Cardiac fibroblast (primary cell): ENCODE data around the gene FCGR3B.
"Not testable (repeated sequence)": the region's sequence is repeated elsewhere in the genome, so short reads cannot be mapped to it uniquely, and the experiment has no call there.

Source experiments
- DNase-seq, 2 donors: peaks; one replicate each; pipeline versions ENCODE4 v3.0.0 to v3.0.0-alpha.2; 2010; ENCODE audit warnings: low read depth in 2 of 2
- H3K4me3 ChIP-seq, 2 donors: replicated peaks in 1 of 2; 1 replicate in 1 of 2; 2 replicates in 1 of 2; pipeline ENCODE4 v1.5.1; 2011; ENCODE audit warnings: low read depth in 2 of 2, low read length in 2 of 2, mild to moderate bottlenecking in 2 of 2, moderate library complexity in 1 of 2

FCGR3B gene

DNA sequence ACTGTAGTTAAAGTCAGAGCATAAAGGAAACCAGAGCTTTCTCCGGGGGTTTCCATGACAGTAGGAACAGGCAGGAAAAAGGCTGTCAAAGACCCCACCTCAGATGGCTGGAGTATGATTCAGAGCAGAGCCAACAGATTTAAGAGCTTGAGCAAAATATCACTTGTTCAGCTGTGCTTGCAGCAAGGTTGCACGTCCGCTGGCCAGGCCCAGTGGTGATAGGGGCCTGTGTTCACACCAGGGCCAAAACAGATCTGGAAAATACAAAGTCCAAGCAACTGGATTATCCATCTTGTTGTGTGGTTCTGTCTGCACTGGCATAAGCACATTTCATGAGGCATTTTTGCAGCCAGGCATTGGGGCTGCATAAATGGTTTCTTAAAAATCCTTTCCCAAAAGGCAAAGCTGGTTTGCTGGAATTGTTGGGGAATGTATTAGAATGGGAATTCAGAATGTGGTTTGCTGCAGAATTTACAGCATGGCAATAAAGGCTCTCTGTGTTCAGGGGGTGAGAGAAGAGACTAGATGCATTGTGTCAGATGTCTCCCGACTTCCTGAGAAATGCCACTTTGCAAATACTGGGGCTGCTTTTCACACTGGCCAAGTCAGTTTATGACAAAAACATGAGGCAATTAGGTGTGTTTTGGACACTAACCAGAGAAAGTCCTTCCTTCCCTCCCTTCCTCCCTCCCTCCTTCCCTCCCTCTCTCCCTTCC lies 36.5 kb downstream of the FCGR3B start:
- not testable (repeated sequence) for H3K4me3 ChIP-seq, DNase-seq

DNA sequence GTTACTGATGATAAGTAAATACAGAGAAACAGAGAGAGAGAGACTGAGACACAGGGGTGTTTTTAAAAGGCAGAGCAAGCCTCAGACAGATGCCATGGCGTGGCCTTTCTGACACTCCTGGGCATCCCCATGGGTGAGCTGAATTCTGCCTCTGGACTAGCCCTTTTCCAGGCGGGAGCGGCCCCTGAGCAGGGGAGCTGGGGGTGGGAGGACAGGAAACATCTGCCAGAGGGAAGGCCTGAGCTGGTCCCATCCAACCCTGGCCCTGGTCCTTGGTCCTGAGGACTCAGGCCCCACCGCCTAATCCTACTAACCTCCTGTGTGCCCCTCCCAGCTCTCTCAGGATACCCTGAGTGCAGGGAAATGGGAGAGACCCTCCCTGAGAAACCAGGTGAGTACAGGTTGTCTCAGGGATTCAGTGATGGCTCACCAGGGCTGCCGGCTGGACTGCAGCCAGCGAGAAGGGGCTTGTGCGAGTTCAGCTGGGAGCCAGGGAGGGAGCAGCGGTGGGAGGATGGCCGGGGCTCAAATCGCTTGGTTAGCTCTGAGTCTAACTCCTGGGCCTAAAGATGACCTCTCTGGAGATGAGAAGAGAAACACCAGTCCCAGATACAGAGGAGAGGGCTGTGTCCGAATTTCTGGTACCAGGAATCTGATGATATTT lies 37.8 kb downstream of the FCGR3B start:
- not testable (repeated sequence) for H3K4me3 ChIP-seq

DNA sequence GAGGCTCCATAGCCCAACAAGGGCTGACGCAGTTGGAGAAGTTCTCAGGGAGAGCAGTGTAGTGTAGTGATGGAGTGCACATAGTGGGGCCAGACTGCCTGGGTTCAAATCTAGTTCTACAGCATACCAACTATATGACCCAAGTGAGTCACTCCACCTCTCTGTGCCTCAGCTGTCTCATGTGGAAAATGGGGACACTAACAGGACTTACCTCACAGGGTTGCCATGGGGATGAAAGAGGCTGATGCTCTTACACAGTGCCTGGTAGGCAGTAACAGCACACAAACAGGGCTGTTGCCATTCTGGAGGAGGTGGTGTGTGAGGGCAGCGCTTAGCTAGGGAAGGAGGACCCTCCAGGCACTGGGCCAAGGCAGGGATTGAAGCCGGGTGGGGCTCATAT lies 38.4 kb downstream of the FCGR3B start:
- H3K4me3 ChIP-seq, DNase-seq: not testable (repeated sequence)

More for the DNA sequence above, 37.8 kb downstream of the FCGR3B start:
- not testable (repeated sequence) for DNase-seq

DNA sequence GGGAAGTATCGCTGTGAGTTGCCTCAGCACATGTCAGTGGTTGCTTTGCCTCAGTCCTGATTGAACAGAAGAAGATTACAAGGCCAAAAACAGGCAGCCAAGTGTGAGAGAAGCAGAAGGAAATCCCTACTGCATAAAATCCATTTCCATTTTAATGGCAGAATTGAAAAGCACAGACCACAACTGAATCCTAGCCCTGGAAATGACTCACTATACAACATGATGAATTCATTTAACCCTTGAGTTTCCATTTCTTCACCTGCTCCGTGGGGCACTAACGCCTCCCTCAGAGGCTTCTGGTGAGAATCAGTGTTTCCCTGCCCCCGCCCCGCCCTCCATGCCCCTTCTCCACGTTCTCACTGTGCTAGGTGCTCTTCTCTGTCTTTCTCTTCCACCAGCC lies 41.1 kb downstream of the FCGR3B start:
- not testable (repeated sequence) for DNase-seq

DNA sequence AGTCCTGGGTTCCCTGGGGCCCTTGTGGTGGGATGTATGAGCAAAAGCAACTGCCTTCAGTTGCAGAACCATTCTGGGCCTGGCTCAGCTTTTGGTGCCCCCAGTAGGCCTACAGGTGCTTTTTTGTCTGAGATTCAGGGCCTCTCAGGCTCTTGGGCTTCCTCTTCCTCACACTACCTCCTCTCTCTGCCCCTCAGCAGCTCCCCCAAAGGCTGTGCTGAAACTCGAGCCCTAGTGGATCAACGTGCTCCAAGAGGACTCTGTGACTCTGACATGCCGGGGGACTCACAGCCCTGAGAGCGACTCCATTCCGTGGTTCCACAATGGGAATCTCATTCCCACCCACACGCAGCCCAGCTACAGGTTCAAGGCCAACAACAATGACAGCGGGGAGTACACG lies 41.6 kb downstream of the FCGR3B start:
- H3K4me3 ChIP-seq, DNase-seq: not testable (repeated sequence)

More for the DNA sequence above, 41.1 kb downstream of the FCGR3B start:
- not testable (repeated sequence) for H3K4me3 ChIP-seq

DNA sequence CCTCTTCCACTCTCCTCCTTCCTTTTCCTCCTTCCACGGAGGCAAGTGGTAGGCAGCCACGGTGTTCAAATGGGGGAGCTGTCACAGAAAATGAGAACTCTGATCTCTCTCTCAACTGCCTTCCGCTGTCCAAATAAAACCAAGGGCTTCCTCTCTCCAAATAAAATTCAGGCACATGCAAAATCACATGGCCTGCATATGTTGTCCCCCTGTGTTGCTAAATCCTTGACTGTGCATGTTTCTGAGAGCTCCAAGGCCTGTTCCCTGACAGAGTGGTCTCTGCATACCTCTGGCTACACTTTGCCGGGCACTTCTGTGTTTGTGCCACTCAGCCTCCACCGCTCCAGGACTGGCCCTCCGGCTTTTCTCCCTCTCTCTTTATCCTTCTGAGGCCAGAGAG lies 42.4 kb downstream of the FCGR3B start:
- not testable (repeated sequence) for H3K4me3 ChIP-seq, DNase-seq

DNA sequence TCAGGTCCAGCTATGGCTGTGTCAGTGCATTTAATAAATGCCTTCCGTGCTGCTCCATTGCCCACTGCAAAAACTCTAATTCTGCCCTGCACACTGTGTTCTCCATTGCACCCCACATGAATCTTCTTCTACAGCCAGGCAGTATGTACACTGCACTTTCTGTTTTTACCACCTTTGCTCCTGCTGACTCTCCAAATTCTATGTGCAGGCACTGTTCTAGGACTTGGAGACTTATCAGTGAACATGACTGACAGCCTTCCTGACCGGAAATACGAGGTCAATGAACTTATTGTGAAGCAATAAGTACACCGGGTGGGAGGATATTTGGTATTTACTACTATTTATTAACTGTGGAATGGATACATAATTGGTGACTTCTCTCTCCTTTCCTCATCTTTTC lies 48.1 kb downstream of the FCGR3B start:
- H3K4me3 ChIP-seq, DNase-seq: not testable (repeated sequence)

DNA sequence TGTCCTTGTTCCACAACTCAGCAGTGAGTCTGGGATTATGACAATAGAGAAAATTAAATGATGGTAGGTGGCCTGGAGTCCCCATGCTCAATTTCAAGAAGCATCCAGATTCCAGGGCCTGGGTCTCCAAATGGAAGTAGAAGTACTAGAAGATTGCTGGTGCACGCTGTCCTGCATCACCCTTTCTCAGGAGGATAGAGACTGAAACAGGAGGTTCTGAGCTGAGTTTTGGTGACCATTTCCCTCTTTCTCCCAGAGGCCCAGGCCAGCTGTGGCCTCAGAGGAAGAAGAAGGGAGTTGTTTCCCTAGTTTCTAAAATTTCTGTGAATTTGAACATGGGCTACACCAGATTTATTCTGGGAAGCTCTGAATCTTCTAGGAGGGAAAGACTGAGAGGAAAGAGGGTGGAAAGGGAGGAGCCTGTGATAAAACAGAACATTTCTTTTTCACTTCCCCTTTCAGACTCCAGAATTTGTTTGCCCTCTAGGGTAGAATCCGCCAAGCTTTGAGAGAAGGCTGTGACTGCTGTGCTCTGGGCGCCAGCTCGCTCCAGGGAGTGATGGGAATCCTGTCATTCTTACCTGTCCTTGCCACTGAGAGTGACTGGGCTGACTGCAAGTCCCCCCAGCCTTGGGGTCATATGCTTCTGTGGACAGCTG lies 50.0 kb downstream of the FCGR3B start:
- not testable (repeated sequence) for H3K4me3 ChIP-seq, DNase-seq

DNA sequence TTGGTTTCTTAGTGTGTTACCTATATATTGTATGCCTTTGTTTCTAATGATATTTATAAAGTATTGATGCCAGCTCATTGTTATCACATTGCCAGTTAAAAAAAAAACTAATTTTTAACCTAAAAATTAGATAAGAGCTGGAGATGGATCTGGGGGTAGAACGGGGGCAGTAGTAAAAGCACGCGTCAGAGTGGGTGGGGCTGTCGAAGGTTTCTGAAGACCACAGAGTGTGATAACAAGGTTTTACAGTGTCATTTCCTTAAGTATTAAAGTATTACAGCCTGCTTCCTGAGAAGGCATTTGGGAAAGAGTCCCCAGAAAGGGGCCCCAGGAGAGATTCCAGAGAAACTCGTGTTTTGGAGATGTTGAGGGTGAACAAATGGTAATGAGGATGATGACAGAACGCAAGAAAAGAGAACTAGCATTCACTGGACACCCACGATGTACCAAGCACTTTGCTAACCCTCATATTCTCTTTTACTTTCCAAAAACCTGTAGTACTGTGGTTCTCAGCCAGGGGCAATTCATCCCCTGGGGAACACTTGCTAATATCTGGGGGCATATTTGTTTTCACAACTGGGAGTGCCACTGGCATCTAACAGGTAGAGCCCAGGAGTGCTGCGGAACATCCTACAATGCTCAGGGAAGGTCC lies 51.0 kb downstream of the FCGR3B start:
- not testable (repeated sequence) for H3K4me3 ChIP-seq, DNase-seq

DNA sequence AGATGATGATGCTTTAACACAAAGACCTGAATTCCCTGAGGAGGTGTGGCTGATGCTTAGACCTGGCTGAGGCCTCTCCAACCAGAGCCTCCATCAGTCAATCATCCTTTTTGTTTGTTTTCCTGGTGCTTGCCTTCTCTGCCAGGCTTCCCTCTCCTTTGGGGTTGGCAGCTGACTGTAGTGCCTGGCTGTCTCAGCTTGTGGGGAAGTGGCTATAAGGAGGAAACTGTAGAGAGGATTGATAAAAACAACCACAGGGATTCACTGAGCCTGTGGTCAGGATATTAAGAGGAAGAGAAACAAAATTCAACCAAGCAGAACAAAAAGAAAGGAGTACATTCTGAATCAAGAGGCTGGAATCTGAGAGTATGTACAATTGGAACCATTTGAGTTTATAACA lies 54.3 kb downstream of the FCGR3B start:
- not testable (repeated sequence) for DNase-seq, H3K4me3 ChIP-seq
